KOPT-K1 (cell line): ENCODE measurements around the gene MCL1.
"Not testable (repeated sequence)": the region's sequence is repeated elsewhere in the genome, so short reads cannot be mapped to it uniquely, and the experiment has no call there.

ENCODE experiments used
- H3K27ac ChIP-seq: fragments of 200-600 bp; sonication (generic); 2 replicates; pipeline ENCODE4 v1.5.1; 2016; ENCODE audit warnings: antibody characterized with exemption, mild to moderate bottlenecking, low read depth, low read length; ENCODE audit not compliant: poor library complexity, severe bottlenecking
- H3K36me3 ChIP-seq: fragments of 200-600 bp; sonication (generic); 2 replicates; pipeline ENCODE4 v1.5.1; 2017; ENCODE audit warnings: antibody characterized with exemption, mild to moderate bottlenecking, low read length, moderate library complexity; ENCODE audit not compliant: insufficient read depth
- H3K9me3 ChIP-seq: fragments of 200-600 bp; sonication (generic); 2 replicates; pipeline ENCODE4 v1.5.1; 2017; ENCODE audit warnings: antibody characterized with exemption, low read length, mild to moderate bottlenecking; ENCODE audit not compliant: insufficient read depth, poor library complexity, severe bottlenecking

The MCL1 gene

DNA sequence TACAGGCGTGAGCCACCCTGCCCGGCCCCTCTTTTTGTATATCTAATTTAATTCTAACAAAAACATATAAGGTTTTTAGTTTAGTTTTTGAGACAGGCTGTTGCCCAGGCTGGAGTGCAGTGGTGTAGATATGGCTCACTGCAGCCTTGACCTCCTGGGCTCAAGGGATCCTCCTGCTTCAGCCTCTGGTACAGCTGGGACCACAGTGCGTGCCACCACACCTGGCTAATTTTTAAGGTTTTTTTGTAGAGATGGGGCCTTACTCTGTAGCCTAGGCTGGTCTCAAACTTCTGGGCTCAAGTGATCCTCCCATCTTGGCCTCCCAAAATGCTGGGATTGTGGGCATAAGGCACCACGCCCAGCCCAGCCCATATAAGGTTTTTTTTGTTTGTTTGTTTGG lies 31.2 kb upstream of the MCL1 start:
- no peaks in the 10 kb centered on the region for H3K9me3 ChIP-seq
- H3K27ac ChIP-seq = no peak overlapping the region
- H3K36me3 ChIP-seq = peaks cover 33% of the 10 kb centered on the region

DNA sequence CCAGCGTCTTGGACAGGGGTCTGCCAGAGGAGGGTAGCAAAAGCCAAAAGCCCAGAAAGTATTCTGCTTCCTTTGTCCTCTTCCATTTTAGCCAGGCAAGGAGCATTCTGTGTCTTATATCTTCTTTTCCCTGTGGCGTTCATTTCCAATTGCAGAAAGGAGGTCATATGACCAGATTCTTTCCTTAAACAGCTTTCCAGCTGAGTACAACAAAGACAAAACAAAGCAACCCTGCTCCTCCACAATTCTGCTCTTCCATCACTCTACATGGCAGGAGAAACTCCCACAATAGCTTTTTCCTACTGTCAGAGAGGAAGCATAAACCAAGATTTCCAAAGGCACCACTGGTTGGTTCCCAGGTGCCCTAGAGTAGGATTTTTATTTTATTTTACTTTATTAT lies 30.3 kb upstream of the MCL1 start:
- Histone ChIP-seq H3K9me3 (no peaks in the 10 kb centered on the region), H3K27ac (no peak overlapping the region), H3K36me3 (peaks cover 27% of the 10 kb centered on the region)

DNA sequence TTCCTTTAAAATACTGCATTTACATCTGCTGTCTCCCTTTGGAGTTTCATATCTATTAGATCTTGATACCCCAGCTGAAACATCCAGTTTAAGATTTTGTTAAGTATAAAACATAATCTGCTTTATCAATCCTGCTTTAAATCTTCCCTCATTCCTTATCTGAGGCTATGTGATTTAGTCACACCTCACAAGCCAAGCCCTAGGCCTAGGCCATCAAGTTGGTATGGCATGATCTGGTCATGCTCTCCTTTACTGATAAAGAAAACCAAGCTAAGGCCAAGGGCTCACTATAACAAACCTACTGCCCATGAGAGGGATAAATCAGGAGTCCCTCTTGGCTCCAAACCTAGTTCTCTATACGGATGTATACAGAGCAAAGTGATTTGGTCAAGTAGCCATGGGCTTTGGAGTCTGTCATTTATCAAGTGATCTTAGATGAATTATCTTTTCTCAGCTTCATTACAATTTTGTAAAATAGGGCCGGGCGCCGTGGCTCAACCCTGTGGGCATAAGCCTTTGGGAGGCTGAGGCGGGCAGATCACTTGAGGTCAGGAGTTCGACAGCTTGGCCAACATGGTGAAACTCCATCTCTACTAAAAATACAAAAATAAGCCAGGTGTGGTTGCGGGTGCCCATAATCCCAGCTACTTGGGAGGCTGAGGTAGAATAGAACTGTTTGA lies 27.2 kb upstream of the MCL1 start:
- H3K27ac ChIP-seq = no peak overlapping the region
- peaks cover 1% of the 10 kb centered on the region for H3K36me3 ChIP-seq

DNA sequence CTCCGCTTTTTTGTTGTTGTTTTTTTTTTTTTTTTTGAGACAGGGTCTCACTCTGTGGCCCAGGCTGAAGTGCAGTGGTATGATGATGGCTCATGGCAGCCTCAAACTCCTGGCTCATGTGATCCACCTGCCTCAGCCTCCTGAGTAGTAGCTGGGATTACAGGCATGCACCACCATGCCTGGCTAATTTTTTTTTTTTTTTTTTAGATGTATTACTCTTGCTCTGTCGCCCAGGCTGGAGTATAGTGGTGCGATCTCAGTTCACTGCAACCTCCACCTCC lies 26.0 kb upstream of the MCL1 start:
- H3K36me3 ChIP-seq, H3K9me3 ChIP-seq, H3K27ac ChIP-seq: not testable (repeated sequence)

More for the DNA sequence above, 27.2 kb upstream of the MCL1 start:
- H3K9me3 ChIP-seq = no peaks in the 10 kb centered on the region

DNA sequence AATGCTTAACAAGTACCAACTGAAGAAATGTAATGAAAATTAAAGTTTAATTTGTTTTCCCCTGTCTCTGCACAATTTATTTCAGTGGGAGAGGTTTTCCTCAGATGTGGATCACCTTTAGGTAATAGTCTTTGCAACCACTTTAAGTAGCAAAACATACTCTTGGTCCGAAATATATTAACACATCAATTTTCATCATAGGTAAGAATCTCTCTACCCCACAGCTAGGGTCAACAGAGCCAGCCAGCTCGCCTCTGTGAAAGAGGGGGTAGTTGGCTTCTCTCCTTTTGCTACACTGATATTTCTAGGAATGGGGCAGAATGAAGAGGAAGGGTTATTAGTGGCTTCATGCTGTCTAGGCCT lies 24.8 kb upstream of the MCL1 start:
- H3K9me3 ChIP-seq = no peaks in the 10 kb centered on the region
- no peaks in the 10 kb centered on the region; the same call in 1 of the 2 replicates for H3K36me3 ChIP-seq
- no peak overlapping the region for H3K27ac ChIP-seq

DNA sequence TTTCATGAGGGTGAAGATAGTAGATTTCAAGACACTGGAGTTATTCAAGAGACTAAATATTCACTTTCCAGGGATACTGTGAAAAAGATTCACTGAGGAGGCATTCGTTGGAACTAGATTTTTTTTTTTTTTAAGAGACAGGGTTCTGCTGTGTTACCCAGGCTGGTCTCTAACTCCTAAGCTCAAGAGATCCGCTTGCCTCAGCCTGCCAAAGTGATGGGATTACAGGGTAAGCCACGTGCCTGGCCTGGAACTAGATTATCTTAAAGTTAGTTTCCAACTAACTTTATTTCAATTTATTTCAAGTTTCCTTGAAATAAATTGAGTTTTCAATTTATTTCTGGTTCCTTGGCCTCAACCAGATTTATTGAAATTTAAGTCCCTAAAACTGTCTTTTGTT lies 24.3 kb upstream of the MCL1 start:
- H3K27ac ChIP-seq = no peak overlapping the region
- no peaks in the 10 kb centered on the region for H3K36me3 ChIP-seq
- H3K9me3 ChIP-seq = no peaks in the 10 kb centered on the region

DNA sequence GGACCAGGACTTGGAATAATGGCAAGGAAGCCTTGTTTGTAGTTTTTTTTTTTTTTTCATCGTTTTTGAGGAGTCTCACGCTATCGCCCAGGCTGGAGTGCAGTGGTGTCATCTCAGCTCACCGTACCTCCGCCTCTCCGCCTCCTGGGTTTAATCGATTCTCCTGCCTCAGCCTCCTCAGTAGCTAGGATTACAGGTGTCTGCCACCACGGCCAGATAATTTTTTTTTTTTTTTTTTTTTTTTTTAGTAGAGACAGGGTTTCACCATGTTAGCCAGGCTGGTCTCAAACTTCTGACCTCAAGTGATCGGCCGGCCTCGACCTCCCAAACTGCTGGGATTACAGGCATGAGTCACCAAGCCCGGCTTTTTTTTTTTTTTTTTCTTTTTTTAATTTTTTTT lies 23.0 kb upstream of the MCL1 start:
- H3K27ac ChIP-seq, H3K9me3 ChIP-seq, H3K36me3 ChIP-seq: not testable (repeated sequence)

DNA sequence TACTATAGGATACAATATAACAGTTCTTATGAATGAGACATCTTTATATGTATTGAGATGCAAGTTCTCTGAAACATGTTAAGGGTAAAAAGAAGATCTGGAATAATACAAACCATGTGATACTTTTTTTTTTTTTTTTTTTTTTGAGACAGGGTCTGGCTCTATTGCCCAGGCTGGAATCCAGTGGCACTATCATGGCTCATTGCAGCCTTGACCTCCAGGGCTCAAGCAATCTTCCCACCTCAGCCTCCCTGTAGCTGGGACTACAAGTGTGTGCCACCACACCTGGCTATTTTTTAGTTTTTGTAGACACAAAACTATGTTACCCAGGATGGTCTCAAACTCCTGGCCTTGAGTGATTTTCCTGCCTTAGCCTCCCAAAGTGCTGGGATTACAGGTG lies 22.1 kb upstream of the MCL1 start:
- H3K27ac ChIP-seq = no peak overlapping the region
- H3K36me3 ChIP-seq = no peaks in the 10 kb centered on the region
- no peaks in the 10 kb centered on the region for H3K9me3 ChIP-seq

DNA sequence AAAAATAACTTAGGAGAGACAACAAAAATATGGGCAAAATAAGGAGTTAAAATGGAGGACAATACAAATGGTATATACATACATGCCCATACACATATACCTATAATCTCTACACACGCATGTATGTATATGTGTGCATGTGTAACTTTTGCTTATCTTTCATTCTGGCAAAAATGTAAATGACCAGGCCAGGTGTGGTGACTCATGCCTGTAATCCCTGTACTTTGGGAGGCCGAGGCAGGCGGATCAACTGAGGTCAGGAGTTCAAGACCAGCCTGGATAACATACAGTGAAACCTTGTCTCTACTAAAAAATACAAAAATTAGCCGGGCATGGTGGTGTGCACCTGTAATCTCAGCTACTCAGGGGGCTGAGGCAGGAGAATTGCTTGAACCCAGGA lies 18.9 kb upstream of the MCL1 start:
- not testable (repeated sequence) for H3K36me3 ChIP-seq, H3K27ac ChIP-seq, H3K9me3 ChIP-seq

DNA sequence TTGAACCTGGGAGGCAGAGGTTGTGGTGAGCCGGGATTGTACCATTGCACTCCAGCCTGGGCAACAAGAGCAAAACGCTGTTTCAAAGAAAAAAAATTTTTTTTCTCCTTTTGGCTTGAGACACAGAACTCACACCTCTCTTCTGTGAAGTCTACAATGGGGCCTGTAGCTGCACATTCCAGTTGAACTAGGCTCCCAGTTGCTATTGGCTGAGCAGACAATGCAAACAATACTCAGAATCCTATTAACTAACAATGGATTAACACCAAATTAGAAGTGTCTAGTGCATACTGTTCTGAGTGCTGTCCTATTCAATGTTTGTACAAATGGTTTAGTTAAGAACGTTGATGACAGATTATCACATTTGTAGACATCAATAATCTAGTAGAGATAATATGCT lies 17.6 kb upstream of the MCL1 start:
- no peaks in the 10 kb centered on the region for H3K36me3 ChIP-seq

DNA sequence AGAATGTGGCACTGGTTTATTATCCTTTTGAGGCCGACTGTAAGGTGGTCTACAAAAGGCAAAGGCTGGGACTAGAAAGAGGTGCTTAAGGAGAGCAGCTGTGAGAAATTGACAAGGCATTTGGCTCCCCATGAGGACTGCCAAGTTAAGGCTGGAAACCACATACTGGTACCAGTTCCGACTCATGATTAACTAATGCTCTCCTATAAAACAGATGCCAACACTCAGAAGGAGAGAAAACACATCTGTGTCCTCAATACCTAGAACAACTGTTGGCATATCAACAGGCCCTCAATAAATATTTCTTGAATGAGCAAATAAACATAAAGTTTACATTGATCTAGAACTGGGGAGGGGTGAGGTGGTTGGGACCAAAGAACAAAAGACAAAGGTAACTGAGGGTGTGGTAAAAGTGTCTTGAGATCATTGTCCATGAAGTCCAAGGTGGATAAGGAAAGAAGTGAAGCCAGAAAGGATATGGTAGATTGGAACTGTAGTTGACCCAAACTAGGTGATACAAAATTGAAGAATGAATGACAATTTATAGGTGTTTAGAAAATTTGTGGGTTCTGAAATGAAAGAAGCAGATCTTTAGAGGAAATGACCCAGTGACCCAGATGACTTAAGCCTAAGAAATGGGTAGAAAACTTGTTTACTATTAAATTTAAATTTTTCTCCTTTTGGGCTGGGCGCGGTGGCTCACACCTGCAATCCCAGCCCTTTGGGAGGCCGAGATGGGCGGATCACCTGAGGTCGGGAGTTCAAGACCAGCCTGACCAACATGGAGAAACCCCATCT lies 16.9 kb upstream of the MCL1 start:
- H3K9me3 ChIP-seq = no peaks in the 10 kb centered on the region
- no peaks in the 10 kb centered on the region for H3K36me3 ChIP-seq
- H3K27ac ChIP-seq = no peak overlapping the region

More for the DNA sequence above, 17.6 kb upstream of the MCL1 start:
- no peak overlapping the region for H3K27ac ChIP-seq
- H3K9me3 ChIP-seq = no peaks in the 10 kb centered on the region

DNA sequence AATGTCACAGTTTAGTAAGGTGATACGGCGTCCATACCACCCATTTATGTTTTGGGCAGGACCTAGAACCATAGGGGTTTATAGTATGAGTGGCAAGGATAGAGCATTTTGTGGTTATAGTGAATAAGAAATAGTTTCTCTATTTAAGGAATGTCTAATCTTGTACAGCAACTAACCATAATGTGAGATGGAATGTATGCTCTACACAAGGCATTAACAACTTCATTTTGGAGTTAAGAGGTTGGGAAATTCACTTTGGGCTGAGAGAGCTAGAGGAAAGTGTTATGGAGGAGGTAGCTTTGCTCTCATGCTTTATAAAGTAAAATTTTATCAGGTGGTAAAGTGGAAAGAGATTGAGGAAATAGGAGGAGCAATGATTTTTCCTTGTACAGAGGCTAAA lies 3.0 kb upstream of the MCL1 start:
- Histone ChIP-seq H3K9me3 (no peaks in the 10 kb centered on the region), H3K36me3 (peaks cover 15% of the 10 kb centered on the region), H3K27ac (no peak overlapping the region)

DNA sequence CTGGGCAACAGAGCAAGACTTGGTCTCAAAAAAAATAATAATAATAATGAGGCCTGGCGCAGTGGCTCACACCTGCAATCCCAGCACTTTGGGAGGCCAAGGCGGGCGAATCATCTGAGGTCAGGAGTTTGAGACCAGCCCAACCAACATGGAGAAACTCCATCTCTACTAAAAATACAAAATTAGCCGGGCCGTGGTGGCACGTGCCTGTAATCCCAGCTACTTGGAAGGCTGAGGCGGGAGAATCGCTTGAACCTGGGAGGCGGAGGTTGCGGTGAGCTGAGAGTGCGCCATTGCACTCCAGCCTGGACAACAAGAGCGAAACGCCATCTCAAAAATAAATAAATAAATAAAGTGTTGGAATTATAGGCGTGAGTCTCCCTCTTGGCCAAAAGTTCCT lies 2.6 kb upstream of the MCL1 start:
- not testable (repeated sequence) for H3K27ac ChIP-seq, H3K9me3 ChIP-seq
- H3K36me3 ChIP-seq = peaks cover 19% of the 10 kb centered on the region

DNA sequence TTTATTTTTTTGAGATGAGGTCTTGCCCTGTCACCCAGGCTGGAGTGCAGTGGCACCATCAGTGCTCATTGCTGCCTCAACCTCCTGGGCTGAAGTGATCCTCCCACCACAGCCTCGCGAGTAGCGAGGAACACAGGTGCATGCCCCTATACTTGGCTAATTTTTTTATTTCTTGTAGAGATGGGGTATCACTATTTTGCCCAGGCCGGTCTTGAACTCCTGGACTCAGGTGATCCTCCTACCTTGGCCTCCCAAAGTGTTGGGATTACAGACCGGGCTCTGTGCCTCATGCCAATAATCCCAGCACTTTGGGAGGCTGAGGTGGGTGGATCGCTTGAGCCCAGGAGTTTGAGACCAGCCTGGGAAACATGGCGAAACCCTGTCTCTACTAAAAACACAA lies 2.0 kb upstream of the MCL1 start:
- H3K27ac ChIP-seq, H3K9me3 ChIP-seq: not testable (repeated sequence)
- H3K36me3 ChIP-seq = peaks cover 24% of the 10 kb centered on the region

DNA sequence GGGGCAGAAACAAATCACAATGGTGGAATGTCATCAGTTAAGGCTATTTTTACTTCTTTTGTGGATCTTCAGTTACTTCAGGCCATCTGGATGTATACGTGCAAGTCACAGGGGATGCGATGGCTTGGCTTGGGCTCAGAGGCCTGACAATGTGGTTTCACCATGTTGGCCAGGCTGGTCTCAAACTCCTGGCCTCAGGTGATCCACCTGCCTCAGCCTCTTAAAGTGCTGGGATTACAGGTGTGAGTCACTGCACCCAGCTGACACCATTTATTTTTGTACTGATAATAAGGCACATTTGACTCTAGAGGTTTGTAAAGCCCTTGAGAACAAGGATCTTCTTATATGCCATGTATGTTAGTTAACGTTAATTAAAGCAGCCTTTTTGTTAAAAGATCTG lies 1.6 kb upstream of the MCL1 start:
- H3K36me3 ChIP-seq = peaks cover 29% of the 10 kb centered on the region
- not testable (repeated sequence) for H3K9me3 ChIP-seq, H3K27ac ChIP-seq

DNA sequence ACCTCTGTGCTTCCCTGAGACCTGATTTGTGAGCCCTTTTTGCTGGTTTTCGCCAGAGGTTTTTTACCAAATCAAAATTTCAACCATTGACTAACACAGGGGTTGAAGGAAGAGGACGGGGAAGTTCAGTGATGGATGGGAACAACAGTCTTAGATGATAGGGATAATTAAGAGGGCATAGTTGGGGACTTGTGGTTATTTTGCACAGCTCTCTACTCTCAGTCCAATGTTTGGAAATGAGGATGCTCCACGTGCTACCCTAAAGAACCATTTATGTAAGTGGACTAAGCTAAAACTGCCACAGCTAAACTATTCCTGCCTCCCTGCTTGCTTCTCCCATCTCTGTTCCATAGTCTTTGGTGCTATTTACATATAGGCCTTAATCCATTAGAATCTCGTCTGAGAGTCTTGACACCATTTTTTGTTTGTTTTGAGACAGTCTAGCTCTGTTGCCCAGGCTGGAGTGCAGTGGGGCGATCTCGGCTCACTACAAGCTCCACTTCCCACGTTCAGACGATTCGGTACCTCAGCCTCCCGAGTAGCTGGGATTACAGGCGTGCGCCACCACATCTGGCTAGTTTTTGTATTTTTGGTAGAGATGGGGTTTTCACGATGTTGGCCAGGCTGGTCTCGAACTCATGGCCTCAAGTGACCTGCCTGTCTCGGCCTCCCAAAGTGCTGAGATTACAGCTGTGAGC lies 684 bp upstream of the MCL1 start:
- peak overlapping the region; percentile 94 for H3K27ac ChIP-seq
- peaks cover 38% of the 10 kb centered on the region for H3K36me3 ChIP-seq
- no peaks in the 10 kb centered on the region for H3K9me3 ChIP-seq
